ENCODE results near the gene TACC3.

Gene TACC3

GRCh38 chr4:1748465-1748995, 27.2 kb downstream of the TACC3 start:
- peak; percentile 45 to 62 for DNase-seq

- no peak for DNase-seq
These were observed 28.0 kb downstream of the TACC3 start for GRCh38 chr4:1749370-1749769.

- no peak for DNase-seq
These were observed 28.5 kb downstream of the TACC3 start for GRCh38 chr4:1749826-1750225.

GRCh38 chr4:1750381-1751154, 29.2 kb downstream of the TACC3 start:
- DNase-seq, result no peak

- no peak for DNase-seq
These were observed 30.0 kb downstream of the TACC3 start for GRCh38 chr4:1751155-1751918.

GRCh38 chr4:1751919-1752283, 30.6 kb downstream of the TACC3 start:
- DNase-seq, result no peak

GRCh38 chr4:1752284-1753041, 31.1 kb downstream of the TACC3 start:
- DNase-seq, result no peak

GRCh38 chr4:1753294-1753696, 32.0 kb downstream of the TACC3 start:
- DNase-seq, result no peak

- no peak for DNase-seq
These were observed 32.5 kb downstream of the TACC3 start for GRCh38 chr4:1753697-1754311.

GRCh38 chr4:1754336-1754735, 33.0 kb downstream of the TACC3 start:
- DNase-seq, result no peak

- DNase-seq, result no peak
These were observed 34.0 kb downstream of the TACC3 start for GRCh38 chr4:1755297-1755696.

GRCh38 chr4:1756079-1756478, 34.8 kb downstream of the TACC3 start:
- DNase-seq, result no peak

GRCh38 chr4:1756893-1757779, 35.8 kb downstream of the TACC3 start:
- no peak for DNase-seq

- no peak for DNase-seq
These were observed 36.5 kb downstream of the TACC3 start for GRCh38 chr4:1757836-1758235.

- no peak for DNase-seq
These were observed 37.2 kb downstream of the TACC3 start for GRCh38 chr4:1758306-1759121.

- no peak for DNase-seq
These were observed 38.0 kb downstream of the TACC3 start for GRCh38 chr4:1759170-1759817.

GRCh38 chr4:1759818-1760223, 38.5 kb downstream of the TACC3 start:
- no peak for DNase-seq

- no peak for DNase-seq
These were observed 39.3 kb downstream of the TACC3 start for GRCh38 chr4:1760521-1761071.

- no peak for DNase-seq
These were observed 39.9 kb downstream of the TACC3 start for GRCh38 chr4:1761130-1761689.
